ENCODE results near the gene NDUFA1.

The NDUFA1 gene

DNA sequence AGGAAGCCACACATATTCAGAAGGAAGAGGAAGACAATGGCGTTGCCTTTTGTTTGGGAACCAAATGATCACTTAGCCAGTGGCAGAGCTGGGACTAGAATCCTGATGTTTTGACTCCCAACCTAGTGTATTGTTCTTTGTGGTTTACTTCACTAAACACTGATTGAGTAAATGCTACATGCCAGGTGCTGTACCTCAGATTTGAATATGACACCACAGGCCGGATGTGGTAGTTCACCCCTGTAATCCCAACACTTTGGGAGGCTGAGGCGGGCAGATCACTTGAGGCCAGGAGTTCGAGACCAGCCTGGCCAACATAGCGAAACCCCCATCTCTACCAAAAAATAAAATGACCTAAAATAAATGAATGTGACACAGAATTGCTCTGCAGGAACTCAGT is 8.4 kb downstream of the NDUFA1 start:
- no peak for TF ChIP-seq EZH2phosphoT487 (conservative IDR thresholded peaks at IDR 0.05; ENCODE audit: low read length)
- no peak for TF ChIP-seq CTCF (IDR thresholded peaks at IDR 0.05; ENCODE audit: insufficient read depth, low read length, poor library complexity, severe bottlenecking)
- no peak overlapping the region for H3K27ac ChIP-seq (ENCODE audit: low read depth, low read length)

DNA sequence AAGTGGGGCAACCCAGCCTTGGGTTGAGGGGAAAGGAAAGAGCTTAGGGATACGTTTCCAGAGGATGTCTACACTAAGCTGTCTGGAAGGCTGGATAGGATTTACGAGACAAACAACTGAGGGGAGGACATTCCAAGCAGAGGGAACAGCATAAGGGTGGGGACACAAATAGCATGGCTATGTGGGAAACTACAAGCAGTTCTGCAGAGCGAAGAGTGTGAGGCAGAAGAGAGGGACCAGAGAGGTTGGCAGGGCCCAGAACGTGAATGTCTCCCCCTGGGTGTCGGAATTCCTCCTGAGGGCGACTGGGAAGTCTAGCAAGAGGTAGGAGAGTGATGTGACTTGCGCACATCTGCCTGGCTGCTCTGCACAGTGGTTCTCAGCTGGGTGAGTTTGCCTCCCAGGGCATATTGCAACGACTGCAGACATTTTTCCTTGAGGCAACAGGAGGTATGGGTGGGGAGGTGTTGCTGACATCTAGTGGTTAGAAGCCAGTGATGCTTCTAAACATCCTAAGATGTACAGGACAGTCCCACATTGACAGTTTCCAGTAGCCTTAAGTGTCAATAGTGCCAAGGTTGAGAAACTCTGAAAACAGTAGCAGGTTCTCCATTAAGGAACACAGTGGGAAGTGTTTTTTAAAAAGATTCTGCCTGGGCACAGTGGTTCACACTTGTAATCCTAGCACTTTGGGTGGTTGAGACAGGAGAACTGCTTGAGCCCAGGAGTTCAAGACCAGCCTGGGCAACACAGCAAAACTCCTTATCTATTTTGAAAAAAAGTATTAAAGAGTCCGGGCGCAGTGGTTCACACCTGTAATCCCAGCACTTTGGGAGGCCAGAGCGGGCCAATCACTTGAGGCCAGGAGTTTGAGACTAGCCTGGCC is 9.2 kb downstream of the NDUFA1 start:
- Histone ChIP-seq H3K4me2 (ENCODE audit: low read depth, low read length, poor library complexity, severe bottlenecking) (no peak overlapping the region), H3K27me3 (ENCODE audit: low read length) (no peaks in the 10 kb centered on the region), H3F3A (ENCODE audit: insufficient read depth) (no peaks in the 10 kb centered on the region), H3K9ac (ENCODE audit: low read length) (no peak overlapping the region), H2AFZ (ENCODE audit: low read depth, low read length, severe bottlenecking) (no peak overlapping the region), H3K79me2 (ENCODE audit: insufficient read depth, low read length) (no peaks in the 10 kb centered on the region), H3K27ac (ENCODE audit: low read depth, low read length) (no peak overlapping the region), H3K9me2 (replicated peaks; ENCODE audit: insufficient read depth, low read length) (no peaks in the 10 kb centered on the region), H4K20me1 (ENCODE audit: low read depth, low read length) (no peaks in the 10 kb centered on the region), H3K36me3 (ENCODE audit: low read length) (no peaks in the 10 kb centered on the region; the same call in 1 of the 2 replicates), H3K4me3 (ENCODE audit: insufficient read depth, low read length, poor library complexity, severe bottlenecking) (no peak overlapping the region), H3K9me3 (ENCODE audit: insufficient read depth, low read length) (no peaks in the 10 kb centered on the region)
- TF ChIP-seq EZH2phosphoT487 (conservative IDR thresholded peaks at IDR 0.05; ENCODE audit: low read length), result no peak
- TF ChIP-seq CTCF (IDR thresholded peaks at IDR 0.05; ENCODE audit: insufficient read depth, low read length, poor library complexity, severe bottlenecking), result peak; percentile 22

More for the DNA sequence above, 8.4 kb downstream of the NDUFA1 start:
- Histone ChIP-seq H4K20me1 (ENCODE audit: low read depth, low read length) (no peaks in the 10 kb centered on the region), H2AFZ (ENCODE audit: low read depth, low read length, severe bottlenecking) (no peak overlapping the region), H3K4me2 (ENCODE audit: low read depth, low read length, poor library complexity, severe bottlenecking) (no peak overlapping the region), H3K4me3 (ENCODE audit: insufficient read depth, low read length, poor library complexity, severe bottlenecking) (no peak overlapping the region), H3K9me3 (ENCODE audit: insufficient read depth, low read length) (no peaks in the 10 kb centered on the region), H3F3A (ENCODE audit: insufficient read depth) (no peaks in the 10 kb centered on the region), H3K79me2 (ENCODE audit: insufficient read depth, low read length) (no peaks in the 10 kb centered on the region), H3K9ac (ENCODE audit: low read length) (no peak overlapping the region), H3K27me3 (ENCODE audit: low read length) (no peaks in the 10 kb centered on the region), H3K36me3 (ENCODE audit: low read length) (no peaks in the 10 kb centered on the region; the same call in 1 of the 2 replicates), H3K9me2 (replicated peaks; ENCODE audit: insufficient read depth, low read length) (no peaks in the 10 kb centered on the region)

DNA sequence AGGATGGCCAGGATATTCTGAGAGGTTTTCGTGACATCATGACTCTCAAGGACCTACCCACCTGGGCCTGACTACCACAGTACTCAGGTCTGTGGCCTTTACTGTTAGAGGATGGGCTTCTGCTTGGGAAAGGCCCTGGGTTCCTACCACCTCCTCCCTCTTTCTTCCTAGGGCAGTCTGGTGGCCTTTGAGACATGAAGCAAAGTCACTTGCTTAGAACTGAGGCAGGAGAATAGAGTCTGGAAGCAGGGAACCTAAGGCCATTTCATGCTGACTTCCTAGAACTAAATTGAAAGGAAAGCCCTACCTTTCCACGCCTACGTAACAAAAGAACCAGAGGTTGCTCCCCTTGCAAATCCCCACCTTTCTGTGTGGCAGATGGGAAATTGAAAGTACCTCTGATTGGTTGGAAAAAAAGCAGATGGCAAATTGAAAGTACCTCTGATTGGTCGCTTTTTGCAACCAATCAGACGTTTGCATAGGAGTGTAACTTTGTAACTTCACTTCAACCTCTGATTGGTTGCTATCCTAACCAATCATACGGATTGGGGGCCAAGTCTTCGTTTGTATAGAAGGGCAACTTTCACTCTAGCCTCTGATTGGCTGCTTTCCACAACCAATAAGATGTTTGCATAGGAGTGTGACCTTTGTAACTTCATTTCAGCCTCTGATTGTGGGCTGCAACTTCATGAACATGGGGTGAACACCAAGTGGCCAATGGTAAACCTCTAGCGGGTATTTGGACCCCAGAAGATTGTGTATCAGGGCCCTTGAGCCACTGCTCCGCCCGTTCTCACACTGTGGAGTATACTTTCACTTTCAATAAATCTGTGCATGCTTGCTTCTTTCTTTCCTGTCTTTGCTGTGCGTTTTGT is 14.2 kb downstream of the NDUFA1 start:
- no peak overlapping the region for H3K4me2 ChIP-seq (ENCODE audit: low read depth, low read length, poor library complexity, severe bottlenecking)
- H4K20me1 ChIP-seq (ENCODE audit: low read depth, low read length), result no peaks in the 10 kb centered on the region
- H3K27ac ChIP-seq (ENCODE audit: low read depth, low read length), result no peak overlapping the region
- TF ChIP-seq EZH2phosphoT487 (conservative IDR thresholded peaks at IDR 0.05; ENCODE audit: low read length) (no peak), CTCF (IDR thresholded peaks at IDR 0.05; ENCODE audit: insufficient read depth, low read length, poor library complexity, severe bottlenecking) (no peak)
- H3K27me3 ChIP-seq (ENCODE audit: low read length), result no peaks in the 10 kb centered on the region
- H2AFZ ChIP-seq (ENCODE audit: low read depth, low read length, severe bottlenecking), result no peak overlapping the region
- no peaks in the 10 kb centered on the region for H3K9me3 ChIP-seq (ENCODE audit: insufficient read depth, low read length)
- H3K9ac ChIP-seq (ENCODE audit: low read length), result no peak overlapping the region
- no peaks in the 10 kb centered on the region for H3F3A ChIP-seq (ENCODE audit: insufficient read depth)
- no peak overlapping the region for H3K4me3 ChIP-seq (ENCODE audit: insufficient read depth, low read length, poor library complexity, severe bottlenecking)
- H3K9me2 ChIP-seq (replicated peaks; ENCODE audit: insufficient read depth, low read length), result no peaks in the 10 kb centered on the region
- H3K79me2 ChIP-seq (ENCODE audit: insufficient read depth, low read length), result no peaks in the 10 kb centered on the region
- no peaks in the 10 kb centered on the region for H3K36me3 ChIP-seq (ENCODE audit: low read length)

Data from SU-DHL-6 (cell line).